Endothelial cell of umbilical vein (primary cell): ENCODE data around the gene CTXN2.

Source experiments
- CTCF ChIP-seq, 2 donors: IDR thresholded peaks; 1 replicate in 1 of 2; 2 replicates in 1 of 2; pipeline ENCODE4 v1.5.1; 2011; ENCODE audit warnings: low read length in 2 of 2, mild to moderate bottlenecking in 2 of 2, moderate library complexity in 2 of 2, control low read depth in 1 of 2, inconsistent platforms in 1 of 2, low read depth in 1 of 2; ENCODE audit not compliant: insufficient read depth in 1 of 2; ENCODE audit errors: extremely low read depth in 1 of 2
- EZH2 ChIP-seq: IDR thresholded peaks from 2 replicates; pipeline ENCODE4 v1.6.1; 2012; ENCODE audit warnings: borderline replicate concordance, low read depth, mild to moderate bottlenecking, moderate library complexity, low read length, inconsistent platforms; ENCODE audit not compliant: severe bottlenecking
- POLR2A ChIP-seq: IDR thresholded peaks from 2 replicates; pipeline ENCODE4 v1.6.1; 2012; ENCODE audit warnings: low read depth, mild to moderate bottlenecking, control low read depth, low read length

GRCh38 chr15:48177383-48177765 lies 14.1 kb upstream of the CTXN2 start:
- TF ChIP-seq CTCF (IDR thresholded peaks at IDR 0.05; ENCODE audit: extremely low read depth in 1 of 2, insufficient read depth in 1 of 2, low read depth in 1 of 2, low read length in 2 of 2), result no peak
- no peak for TF ChIP-seq POLR2A
- no peak for TF ChIP-seq EZH2
